Activated CD8-positive, alpha-beta memory T cell treated with anti-CD3 and anti-CD28 coated beads for 4 hours (primary cell): ENCODE results near the gene SASH1.

Source experiments
- DNase-seq, 2 donors: peaks; one replicate each; pipeline ENCODE4 v3.0.0-alpha.2; 2020; ENCODE audit warnings: low read depth in 2 of 2

The SASH1 gene

DNA sequence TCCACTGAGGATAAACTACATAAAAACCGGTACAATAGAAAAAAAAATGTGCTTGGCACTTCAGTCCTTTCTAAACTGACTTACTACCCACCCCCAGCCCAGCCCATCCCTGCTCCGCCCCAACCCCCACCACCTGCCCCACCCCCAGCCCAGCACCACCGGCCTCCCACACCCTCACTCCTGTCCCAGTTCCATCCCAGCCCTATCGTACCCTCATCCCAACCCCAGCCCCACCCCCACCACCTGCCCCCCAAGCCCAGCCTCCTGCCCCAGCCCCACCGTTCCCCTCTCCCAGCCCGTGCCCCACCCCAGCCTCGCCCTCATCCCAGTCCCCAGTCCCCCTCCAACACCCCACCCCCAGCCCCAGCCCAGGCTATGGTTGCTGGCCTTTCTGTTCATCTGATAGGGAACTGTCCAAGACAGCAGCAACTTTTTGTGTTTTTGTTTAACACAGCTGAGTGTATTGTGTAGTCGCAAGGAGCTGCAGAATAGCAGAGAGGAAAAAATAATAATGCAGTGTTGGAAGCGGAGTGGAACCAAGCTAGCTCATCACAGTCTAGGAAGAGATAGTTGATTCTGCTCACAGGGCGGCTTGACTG is 61.9 kb downstream of the SASH1 start:
- no peak for DNase-seq

DNA sequence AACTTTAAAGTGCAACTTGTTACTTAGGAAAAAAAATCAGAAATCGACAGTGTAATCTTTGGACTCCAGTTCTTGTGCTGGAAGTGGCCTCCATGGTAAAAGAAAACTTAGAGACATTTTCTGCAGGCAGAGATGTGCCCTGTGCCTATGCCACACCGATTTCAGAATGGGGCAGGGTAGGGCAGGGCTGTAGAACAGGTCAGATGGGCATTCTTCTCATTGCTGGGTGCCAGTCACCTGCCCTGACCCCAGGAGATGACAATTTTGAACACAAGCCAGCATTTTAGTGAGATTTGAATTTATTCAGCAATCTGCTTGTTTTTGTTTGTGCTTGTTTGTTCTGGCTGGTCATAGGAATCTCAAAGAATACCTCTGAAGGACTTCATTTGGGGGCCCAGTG is 63.3 kb downstream of the SASH1 start:
- no peak for DNase-seq

DNA sequence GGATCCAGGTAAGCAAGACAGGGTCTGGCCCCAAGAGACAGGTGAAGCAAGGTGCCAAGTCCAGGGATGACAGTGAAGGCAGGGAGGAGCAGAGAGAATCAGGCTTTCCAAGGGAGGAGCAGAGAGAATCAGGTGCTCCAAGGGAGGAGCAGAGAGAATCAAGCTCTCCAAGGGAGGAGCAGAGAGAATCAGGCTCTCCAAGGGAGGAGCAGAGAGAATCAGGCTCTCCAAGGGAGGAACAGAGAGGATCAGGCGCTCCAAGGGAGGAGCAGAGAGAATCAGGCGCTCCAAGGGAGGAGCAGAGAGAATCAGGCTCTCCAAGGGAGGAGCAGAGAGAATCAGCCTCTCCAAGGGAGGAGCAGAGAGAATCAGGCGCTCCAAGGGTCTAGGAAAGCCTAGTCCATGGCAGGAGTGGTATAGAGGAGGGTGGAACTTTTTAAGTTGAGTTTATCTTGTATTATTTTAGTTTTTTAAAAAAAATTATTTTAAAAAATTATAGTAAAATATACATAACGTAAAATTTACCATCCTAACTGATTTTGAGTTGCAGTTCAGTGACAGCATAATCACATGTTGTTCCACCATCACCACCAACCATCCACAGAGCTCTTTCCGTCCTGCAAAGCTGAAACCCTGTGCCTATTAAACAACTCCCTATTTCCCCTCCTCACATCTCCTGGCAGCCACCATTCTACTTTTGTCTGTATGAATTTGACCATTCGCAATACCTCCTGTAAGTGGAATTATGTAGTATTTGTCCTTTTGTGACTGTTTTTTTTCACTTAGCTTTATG is 64.1 kb downstream of the SASH1 start:
- no peak for DNase-seq

DNA sequence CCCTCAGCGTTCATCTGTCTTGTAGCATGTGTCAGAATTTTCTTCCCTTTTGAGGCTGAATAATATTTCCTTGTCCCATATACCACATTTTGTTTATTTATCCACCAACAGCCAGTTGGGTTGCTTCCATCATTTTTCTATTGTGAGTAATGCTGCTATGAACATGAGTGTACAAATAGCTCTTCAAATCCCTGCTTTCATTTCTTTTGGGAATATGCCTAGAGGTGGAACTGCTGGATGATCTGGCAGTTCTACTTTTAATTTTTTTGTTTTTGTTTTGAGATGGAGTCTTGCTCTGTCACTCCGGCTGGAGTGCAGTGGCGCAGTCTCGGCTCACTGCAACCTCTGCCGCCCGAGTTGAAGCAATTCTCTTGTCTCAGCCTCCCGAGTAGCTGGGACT is 64.7 kb downstream of the SASH1 start:
- DNase-seq: no peak

DNA sequence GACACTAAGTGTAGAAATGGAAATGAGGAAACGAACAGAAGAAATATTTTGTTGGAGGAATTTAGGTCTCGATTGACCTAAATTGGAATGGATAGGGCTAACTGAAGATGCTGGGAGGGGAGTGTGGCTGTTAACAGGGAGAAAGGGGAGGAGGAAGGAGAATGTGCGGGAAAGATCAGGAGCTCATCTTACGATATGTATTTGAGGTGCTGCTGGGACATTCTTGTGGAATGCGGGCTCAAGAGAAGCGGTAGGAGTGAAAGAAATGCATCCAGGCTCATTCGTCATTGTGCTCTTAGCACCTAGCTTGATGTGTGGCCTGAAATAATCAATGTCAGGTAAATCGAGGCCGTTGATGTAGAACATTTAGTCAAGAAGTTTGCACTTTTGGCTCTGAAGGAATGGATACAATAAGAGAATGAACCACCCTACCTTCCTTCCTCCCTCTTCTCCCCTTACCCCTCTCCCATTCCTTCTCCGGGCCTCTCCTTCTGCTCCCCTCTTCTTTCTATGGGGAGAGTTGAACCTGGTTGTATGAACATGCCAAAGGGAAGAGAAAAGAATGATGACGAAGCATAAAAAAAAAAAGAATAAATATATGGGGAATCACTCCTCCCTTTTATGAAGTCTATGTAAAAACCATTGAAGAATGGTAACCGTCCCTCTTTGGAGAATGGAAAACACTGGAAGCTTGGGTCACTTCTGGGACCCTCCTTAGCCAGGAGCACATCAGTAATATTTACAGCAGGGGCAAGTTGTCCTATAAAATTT is 70.9 kb downstream of the SASH1 start:
- no peak for DNase-seq

DNA sequence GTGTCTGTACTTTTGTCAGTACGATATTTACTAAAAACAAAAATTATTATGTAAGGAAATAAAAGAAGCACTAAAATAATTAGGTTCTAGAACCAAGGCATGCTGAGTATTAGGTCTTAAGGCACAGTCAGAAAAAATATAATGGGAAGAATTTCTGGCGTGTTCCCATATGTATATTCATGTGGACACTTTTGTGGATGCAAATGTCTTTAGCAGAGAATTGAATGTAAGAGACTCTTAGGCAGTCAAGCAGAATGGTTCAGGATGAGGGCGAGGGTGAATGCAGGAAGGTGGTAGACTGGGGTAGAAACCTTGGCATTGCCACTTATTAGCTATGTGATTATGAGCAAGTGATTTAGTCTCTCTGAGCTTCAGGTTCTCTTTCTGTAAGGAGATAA is 71.5 kb downstream of the SASH1 start:
- no peak for DNase-seq

DNA sequence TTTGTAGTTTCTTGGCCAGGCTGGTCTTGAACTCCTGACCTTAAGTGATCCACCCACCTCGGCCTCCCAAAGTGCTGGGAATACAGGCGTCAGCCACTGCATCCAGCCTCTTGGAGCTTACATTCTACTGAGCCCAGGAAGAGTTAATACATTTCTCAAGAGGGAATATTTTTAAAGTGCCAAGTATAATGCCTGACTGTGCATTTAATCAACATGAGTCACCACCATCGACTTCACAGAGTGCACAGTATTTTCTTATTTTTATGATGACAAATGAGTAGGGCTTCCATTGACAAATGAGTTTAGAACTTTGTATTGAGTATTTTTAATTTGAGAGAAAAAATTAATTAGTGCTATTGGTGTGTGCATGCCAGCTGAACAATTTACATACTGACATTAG is 72.2 kb downstream of the SASH1 start:
- DNase-seq: no peak

DNA sequence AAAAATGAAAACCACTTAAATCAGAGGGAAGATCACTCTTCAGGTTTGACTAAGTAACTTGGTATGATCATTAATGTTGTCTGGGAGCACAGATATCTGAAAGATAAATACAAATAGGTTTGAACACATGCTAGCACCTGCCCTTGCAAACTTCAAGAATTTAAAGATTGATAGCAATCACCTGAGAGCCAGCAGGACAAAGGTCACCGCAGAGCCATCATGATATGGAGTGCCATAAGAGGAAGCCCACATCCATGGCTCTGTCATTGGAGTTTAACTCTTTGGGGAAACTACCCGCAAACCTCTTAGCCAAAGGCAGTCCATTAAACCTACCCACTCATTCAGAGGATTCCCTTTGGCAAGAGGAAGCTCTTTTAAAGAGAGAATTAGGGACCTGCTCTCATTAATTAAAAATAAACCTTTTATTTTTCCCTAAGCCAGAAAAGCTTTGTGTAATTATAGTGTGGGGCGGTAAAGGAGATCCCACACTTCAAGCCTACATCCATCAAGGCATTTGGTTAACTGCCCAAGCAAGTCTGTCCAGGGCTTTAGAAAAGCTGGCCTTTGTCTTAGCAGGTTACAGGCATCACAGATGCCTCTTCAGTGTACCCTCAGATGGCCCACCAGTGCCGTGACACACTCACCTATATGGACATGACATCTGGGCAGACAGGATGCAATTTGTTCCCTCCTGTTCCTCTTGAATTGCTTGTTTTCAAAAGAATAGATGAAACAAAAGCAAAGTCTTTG is 73.0 kb downstream of the SASH1 start:
- no peak for DNase-seq

DNA sequence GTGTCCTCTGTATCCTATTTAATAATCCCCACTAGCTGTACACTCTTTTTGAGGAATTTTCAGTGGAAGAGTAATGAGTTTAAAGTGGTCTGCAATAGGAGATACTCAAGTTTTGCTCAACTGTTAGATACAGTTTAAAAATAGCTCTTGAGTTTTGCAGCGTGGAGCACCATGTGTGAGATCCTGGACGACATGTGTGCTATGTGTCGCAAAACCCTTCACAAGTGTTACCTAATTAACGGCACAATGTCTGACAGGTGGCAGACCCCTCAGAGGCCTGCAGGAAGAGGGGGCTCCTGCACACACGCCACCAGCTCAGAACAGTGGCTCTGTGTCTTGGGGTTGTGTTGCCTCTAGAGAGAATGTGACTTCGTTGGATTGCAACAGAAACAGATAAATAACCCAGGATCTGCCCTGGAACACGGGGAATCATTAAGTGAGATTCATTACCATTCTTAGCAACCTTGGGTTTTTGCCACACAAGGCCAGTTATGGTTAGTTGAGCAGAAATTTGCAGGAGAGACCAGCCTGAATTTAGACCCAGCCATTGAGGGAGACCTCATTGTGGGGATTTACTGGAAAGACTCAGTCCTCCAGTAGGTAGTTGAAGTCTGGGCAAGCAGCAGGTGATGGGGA is 73.8 kb downstream of the SASH1 start:
- DNase-seq: no peak

DNA sequence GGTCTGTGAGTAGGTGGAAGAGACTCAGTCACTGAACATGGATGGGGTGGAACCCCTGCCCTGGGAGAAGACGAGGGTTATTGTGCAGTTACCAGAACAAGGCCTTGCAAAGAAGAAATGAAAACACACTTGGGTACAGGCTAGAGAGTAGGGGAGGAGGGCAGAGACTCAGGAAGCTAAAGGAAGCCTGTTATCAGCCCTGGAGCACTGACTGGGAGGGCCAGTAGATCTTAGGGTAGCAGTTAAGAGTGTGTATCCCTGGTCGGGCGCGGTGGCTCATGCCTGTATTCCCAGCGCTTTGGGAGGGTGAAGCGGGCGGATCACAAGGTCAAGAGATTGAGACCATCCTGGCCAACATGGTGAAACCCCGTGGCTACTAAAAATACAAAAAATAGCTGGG is 74.4 kb downstream of the SASH1 start:
- DNase-seq: no peak

DNA sequence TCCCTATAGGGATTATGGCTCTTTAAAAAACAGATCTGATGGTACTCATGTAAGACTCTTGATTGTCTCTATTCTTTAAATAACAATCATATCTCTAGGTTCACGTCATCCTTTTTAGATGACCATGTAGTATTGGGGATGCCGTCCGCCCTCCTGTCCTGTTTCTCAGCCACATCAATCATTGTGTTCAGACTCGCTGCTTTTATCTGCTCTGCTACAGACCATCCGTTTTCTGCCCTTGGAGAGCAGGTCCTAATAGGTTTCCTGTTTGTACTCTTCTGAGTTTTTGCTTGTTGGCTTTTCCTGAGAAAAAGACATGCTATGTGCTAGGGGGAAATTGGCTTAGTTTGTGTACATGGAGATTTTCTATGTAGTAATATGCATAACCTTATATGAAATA is 76.8 kb downstream of the SASH1 start:
- no peak for DNase-seq

DNA sequence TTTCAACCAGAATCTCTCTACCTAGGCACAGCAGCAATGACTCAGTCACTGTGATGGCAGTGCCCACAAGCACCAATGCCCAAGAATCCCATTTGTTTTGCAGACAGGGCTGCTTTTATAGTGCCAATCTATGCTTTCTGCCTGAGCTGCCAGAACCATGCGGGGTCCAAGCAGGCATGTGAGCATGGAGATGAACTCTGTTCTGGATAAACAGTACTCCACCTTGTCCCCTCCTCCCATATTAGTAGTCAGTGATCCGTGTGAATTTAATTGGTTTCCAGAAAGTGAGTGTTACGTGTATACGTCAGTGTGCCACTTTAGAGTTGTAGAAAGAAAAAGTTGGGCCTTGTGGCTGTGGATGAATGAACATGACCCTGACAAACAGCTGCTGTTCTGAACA is 79.4 kb downstream of the SASH1 start:
- DNase-seq: no peak

DNA sequence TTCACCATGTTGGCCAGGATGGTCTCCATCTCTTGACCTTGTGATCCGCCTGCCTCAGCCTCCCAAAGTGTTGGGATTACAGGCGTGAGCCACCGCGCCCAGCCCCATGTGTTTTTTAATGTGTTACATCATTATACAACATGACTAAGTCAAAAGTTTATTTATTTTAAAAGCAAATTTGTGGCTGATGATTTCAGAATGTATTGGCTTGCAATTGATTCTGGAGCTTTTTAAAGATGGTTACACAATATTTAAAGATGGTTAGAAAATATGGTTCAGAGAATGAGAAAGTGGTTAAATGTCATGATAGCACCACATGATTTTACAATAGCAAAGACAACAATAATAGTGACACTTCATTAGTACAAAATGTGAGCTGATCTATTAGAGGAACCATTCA is 80.5 kb downstream of the SASH1 start:
- DNase-seq: no peak

DNA sequence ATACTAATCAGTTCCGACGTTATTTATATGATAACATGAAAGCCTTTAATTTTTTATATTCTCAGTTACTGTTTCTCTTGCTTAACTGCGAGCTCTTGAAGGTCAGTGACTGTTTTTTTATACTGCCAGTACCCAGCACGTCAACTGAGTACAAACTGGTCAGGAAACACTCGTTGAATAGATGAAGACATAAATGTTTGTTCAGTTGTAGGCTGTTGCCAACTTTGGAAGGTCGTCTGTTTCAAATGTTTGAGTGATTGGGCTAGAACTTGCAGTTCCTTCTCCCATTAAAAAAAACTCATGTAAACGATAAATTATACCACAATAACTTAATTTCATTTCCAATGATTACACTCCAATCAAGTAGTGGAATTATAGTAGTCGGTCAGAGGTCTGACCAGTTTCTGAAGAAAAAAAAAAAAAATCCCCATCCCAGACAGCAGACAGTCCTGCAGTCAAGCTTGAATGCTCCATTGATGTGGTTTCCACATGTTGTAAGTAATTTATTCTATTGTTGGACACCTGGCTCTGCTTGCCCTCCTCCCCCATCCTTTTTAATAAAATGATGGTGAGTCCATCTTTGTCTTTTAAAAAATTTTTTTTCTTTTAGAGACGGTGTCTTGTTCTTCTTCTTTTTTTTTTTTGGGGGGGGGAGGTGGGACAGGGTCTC is 81.1 kb downstream of the SASH1 start:
- no peak for DNase-seq

DNA sequence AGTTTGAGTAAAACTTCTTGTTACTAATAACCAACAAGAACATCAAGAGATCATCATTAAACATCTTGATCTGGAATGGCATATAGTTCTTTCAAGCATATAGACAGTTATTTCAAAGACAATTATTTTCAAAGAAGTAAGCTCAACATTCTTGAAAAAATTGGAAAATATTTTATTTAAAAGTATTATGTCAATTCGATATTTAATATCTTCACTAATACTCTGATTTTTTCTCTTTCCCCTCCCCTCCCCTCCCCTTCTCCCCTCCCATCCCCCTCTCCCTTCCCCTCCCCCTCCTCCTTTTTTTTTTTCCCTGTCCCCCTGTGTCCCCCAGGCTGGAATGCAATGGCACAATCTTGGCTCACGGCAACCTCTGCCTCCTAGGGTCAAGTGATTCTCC is 82.8 kb downstream of the SASH1 start:
- no peak for DNase-seq

DNA sequence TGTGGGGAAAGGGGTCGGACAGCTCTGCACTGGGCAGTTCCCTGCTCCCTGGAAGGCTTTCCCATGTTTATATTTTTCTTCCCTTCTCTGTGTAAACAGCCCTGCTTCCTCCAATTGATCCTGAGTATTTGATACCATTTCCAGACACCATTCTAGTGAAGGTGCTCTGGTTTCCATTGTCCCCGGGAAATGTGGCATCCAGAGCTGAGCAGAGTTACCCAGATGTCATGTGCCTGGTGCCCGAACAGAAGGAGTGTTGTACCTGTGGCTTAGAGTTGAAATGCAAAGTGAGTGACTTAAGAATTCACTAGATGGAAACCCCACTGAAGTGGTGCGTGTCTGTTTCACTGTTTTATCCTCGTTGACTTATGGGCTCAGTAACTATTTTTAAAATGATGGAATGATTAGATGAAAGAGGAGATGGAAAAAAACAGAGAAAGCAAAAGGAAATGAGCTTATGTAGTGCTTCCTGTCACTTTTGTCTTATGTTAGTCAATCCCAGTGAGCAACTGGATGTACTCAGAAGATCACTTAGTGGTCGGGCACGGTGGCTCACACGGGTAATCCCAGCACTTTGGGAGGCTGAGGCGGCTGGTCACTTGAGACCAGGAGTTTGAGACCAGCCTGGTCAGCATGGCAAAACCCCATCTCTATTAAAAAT is 83.8 kb downstream of the SASH1 start:
- no peak for DNase-seq

DNA sequence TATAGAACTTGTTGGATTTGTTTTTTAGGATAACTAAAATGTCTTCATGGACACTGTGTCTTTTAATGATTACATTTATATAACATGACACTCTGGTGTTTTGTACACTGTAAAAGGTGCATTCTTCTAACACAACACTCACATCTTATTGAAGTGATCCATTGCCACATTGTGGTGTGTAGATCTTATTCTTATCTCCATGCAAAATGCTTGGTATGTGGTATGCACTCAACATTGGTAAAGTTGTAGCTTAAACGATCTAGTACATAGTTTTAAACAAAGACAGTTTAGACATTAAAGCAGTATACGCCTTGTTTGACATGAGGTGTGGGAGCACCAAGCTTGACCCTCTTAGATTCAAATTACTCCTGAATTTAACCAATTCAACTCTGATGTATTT is 84.7 kb downstream of the SASH1 start:
- no peak for DNase-seq

DNA sequence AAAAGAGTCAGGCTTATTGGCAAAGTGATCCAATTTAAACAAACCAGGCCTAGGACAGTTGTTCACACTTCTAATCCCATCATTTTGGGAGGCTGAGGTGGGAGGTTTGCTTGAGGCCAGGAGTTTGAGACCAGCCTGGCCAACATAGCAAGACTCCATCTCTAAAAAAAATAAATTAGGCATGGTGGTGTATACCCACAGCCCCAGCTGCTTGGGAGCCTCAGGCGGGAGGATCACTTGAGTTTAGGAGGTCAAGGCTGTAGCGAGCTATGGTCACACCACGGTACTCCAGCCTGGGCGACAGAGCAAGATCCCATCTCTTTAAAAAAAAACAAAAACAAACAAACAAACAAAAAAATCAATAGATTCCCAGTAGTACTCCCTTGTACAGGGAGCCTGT is 86.8 kb downstream of the SASH1 start:
- no peak for DNase-seq

DNA sequence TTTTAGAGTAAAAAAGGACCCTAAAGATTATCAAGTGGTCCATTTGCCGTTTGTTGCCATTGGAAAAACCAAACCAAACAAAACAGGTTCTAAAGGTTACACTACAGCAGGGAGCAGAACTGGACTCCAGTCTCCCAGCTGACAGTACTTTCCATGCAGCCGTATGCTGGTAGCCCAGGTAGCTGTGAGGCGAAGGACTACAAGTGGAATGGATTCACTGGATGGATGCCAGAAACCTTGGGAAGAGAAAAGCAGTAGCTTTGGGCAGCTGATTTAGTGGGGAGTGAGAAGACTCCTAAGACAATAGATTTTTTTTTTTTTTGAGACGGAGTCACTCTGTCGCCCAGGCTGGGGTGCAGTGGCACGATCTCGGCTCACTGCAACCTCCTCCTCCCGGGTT is 88.3 kb downstream of the SASH1 start:
- no peak for DNase-seq

DNA sequence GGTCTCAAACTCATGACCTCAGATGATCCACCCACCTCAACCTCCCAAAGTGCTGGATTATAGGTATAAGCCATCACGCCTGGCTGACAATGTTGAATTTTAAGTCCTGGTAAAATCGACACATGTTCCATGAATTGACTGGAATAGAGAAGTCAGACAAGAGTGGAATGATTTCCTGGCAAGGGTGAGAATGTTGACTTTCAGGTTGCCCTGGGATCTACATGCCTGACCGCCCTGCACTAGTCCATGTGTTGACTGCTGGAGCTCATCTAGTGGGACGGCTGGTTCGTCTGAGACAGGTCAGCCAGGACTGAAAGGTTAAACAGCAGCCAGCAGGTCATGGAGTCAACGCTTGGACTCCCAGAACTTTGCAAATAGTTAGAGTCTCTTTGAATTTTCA is 88.8 kb downstream of the SASH1 start:
- no peak for DNase-seq

DNA sequence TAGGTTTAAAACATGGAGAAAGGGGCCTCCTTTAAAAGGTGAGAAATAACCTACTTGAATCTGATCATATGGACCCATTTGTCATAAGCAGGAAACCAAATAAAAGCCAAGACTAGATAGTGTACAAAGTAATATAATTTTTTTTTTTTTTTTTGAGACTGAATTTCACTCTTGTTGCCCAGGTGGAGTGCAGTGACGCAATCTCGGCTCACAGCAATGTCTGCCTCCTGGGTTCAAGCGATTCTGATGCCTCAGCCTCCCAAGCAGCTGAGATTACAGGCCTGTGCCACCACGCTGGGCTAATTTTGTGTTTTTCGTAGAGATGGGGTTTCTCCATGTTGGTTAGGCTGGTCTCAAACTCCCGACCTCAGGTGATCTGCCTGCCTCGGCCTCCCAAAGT is 89.2 kb downstream of the SASH1 start:
- DNase-seq: no peak
